SK-N-SH (cell line): Measurements from ENCODE around the gene FAM118A. TPM values are rescaled to one million over a fixed set of nuclear protein-coding genes. Genes with fewer than 3 reads are reported as not detected.

Experiments used
- CTCF ChIA-PET: fragments of 300-600, 350-600 bp; formaldehyde crosslinking; extraction: SDS; loops from one replicate; lab custom pipeline; 2021; lab: Yijun Ruan, JAX
- POLR2A ChIA-PET: fragments of 350-600 bp; sonication (Branson Sonifier 250); formaldehyde crosslinking; extraction: SDS; loops from one replicate; lab custom pipeline; 2020; ENCODE audit warnings: antibody characterized with exemption, inconsistent platforms; lab: Yijun Ruan, JAX
- DNase-seq: peaks from one replicate; pipeline ENCODE4 v3.0.0; 2012
- H2AFZ ChIP-seq: fragments of 200-600 bp; sonication (generic); 2 replicates; pipeline ENCODE4 v1.8.1; 2016; ENCODE audit warnings: antibody characterized with exemption, mild to moderate bottlenecking, low read depth
- H3F3A ChIP-seq: fragments of 200-600 bp; sonication (generic); replicated peaks from 2 replicates; pipeline ENCODE3; 2016; ENCODE audit warnings: antibody characterized with exemption, mild to moderate bottlenecking; ENCODE audit not compliant: insufficient read depth
- H3K27ac ChIP-seq, 2 experiments: fragments of 200-500 bp in 1 of 2; fragments of 200-600 bp in 1 of 2; sonication (Bioruptor generic) in 1 of 2; sonication (generic), shearing (Covaris generic) in 1 of 2; 2 replicates each; pipeline versions ENCODE4 v1.5.1 to v1.6.1; 2014 to 2016; ENCODE audit warnings: low read depth in 2 of 2, inconsistent platforms in 1 of 2, low read length in 1 of 2, mild to moderate bottlenecking in 1 of 2, mixed read lengths in 1 of 2
- H3K27me3 ChIP-seq: fragments of 200-600 bp; sonication (generic), shearing (Covaris generic); 2 replicates; pipeline ENCODE4 v1.6.1; 2016; ENCODE audit warnings: mixed run types; ENCODE audit not compliant: insufficient read depth
- H3K36me3 ChIP-seq, 2 experiments: fragments of 200-500 bp in 1 of 2; fragments of 200-600 bp in 1 of 2; sonication (Bioruptor generic) in 1 of 2; sonication (generic) in 1 of 2; replicated peaks in 1 of 2; 2 replicates each; pipeline versions ENCODE3 to v1.5.1; 2014 to 2016; ENCODE audit warnings: low read length in 1 of 2, mild to moderate bottlenecking in 1 of 2; ENCODE audit not compliant: insufficient read depth in 2 of 2, control insufficient read depth in 1 of 2
- H3K4me1 ChIP-seq, 2 experiments: fragments of 200-500 bp in 1 of 2; fragments of 200-600 bp in 1 of 2; sonication (Bioruptor generic) in 1 of 2; sonication (generic), shearing (Covaris generic) in 1 of 2; 2 replicates each; pipeline versions ENCODE4 v1.5.1 to v1.6.1; 2014 to 2016; ENCODE audit warnings: low read depth in 1 of 2, low read length in 1 of 2, mixed run types in 1 of 2; ENCODE audit not compliant: insufficient read depth in 2 of 2, control insufficient read depth in 1 of 2
- H3K4me2 ChIP-seq: fragments of 200-600 bp; sonication (generic), shearing (Covaris generic); 2 replicates; pipeline ENCODE4 v1.6.1; 2017; ENCODE audit warnings: mixed run types
- H3K4me3 ChIP-seq, 2 experiments: fragments of 200-500 bp in 1 of 2; fragments of 200-600 bp in 1 of 2; sonication (Bioruptor generic) in 1 of 2; sonication (generic), shearing (Covaris generic) in 1 of 2; 2 replicates each; pipeline versions ENCODE4 v1.5.1 to v1.8.1; 2014 to 2016; ENCODE audit warnings: low read depth in 2 of 2, inconsistent platforms in 1 of 2, low read length in 1 of 2, mild to moderate bottlenecking in 1 of 2, mixed read lengths in 1 of 2, moderate library complexity in 1 of 2
- H3K79me2 ChIP-seq: fragments of 200-600 bp; sonication (generic); 2 replicates; pipeline ENCODE4 v1.8.1; 2017; ENCODE audit warnings: mild to moderate bottlenecking; ENCODE audit not compliant: insufficient read depth
- H3K9ac ChIP-seq: fragments of 200-600 bp; sonication (generic); 2 replicates; pipeline ENCODE4 v1.6.1; 2017; ENCODE audit warnings: mixed run types
- H3K9me2 ChIP-seq: fragments of 200-600 bp; sonication (generic); 2 replicates; pipeline ENCODE4 v1.6.1; 2017; ENCODE audit warnings: mixed run types
- H3K9me3 ChIP-seq: fragments of 200-600 bp; sonication (generic); 2 replicates; pipeline ENCODE4 v1.6.1; 2017; ENCODE audit warnings: mixed run types, mild to moderate bottlenecking, moderate library complexity
- H4K20me1 ChIP-seq: fragments of 200-600 bp; sonication (generic); 2 replicates; pipeline ENCODE4 v1.6.1; 2017; ENCODE audit warnings: mild to moderate bottlenecking, mixed run types; ENCODE audit not compliant: insufficient read depth
- CHD2 ChIP-seq: fragments of 150-350 bp; IDR thresholded peaks from 2 replicates; pipeline ENCODE4 v1.6.1; 2018; ENCODE audit warnings: low read length; ENCODE audit not compliant: partially characterized antibody
- CTCF ChIP-seq: fragments of 200-600 bp; sonication (generic); IDR thresholded peaks from 2 replicates; pipeline ENCODE4 v1.6.1; 2017; ENCODE audit warnings: antibody characterized with exemption, mild to moderate bottlenecking, moderate library complexity
- EZH2phosphoT487 ChIP-seq: fragments of 200-600 bp; sonication (generic); IDR thresholded peaks from 2 replicates; pipeline ENCODE4 v1.6.1; 2017; ENCODE audit warnings: low read depth, mixed run types, mild to moderate bottlenecking, antibody characterized with exemption, moderate library complexity, borderline replicate concordance
- FOSL2 ChIP-seq: IDR thresholded peaks from 2 replicates; pipeline ENCODE4 v1.4.0; 2012; ENCODE audit warnings: low read depth, mild to moderate bottlenecking, moderate library complexity, borderline replicate concordance
- FOXJ3 ChIP-seq: sonication (generic); formaldehyde crosslinking; IDR thresholded peaks from 2 replicates; pipeline ENCODE4 v1.5.1; 2020; ENCODE audit warnings: mild to moderate bottlenecking, missing genetic modification reagents
- GABPA ChIP-seq: IDR thresholded peaks from 2 replicates; pipeline ENCODE4 v1.4.0; 2012; ENCODE audit warnings: low read depth, mild to moderate bottlenecking
- GATA2 ChIP-seq: sonication (generic); formaldehyde crosslinking; IDR thresholded peaks from 2 replicates; pipeline ENCODE4 v1.5.0; 2020; ENCODE audit warnings: mild to moderate bottlenecking, missing genetic modification reagents
- MXI1 ChIP-seq: IDR thresholded peaks from 2 replicates; pipeline ENCODE4 v1.6.1; 2012; ENCODE audit warnings: mild to moderate bottlenecking, low read depth, low read length, improper control_type of control experiment
- NRF1 ChIP-seq: IDR thresholded peaks from 2 replicates; pipeline ENCODE4 v1.6.1; 2012; ENCODE audit warnings: low read depth, mild to moderate bottlenecking, low read length
- PBX3 ChIP-seq: IDR thresholded peaks from 2 replicates; pipeline ENCODE4; 2012
- RCOR1 ChIP-seq: fragments of 150-350 bp; IDR thresholded peaks from 2 replicates; pipeline ENCODE4 v1.6.1; 2017; ENCODE audit warnings: antibody characterized with exemption, low read length
- REST ChIP-seq: IDR thresholded peaks from 2 replicates; pipeline ENCODE4 v1.6.1; 2012; ENCODE audit warnings: mild to moderate bottlenecking, low read depth, low read length, moderate library complexity
- RFX5 ChIP-seq: IDR thresholded peaks from 2 replicates; pipeline ENCODE4 v1.6.1; 2012; ENCODE audit warnings: mild to moderate bottlenecking, improper control_type of control experiment, low read length
- TAF1 ChIP-seq: IDR thresholded peaks from 2 replicates; pipeline ENCODE4 v1.6.1; 2012; ENCODE audit warnings: low read depth, mild to moderate bottlenecking, low read length, moderate library complexity, borderline replicate concordance
- TCF12 ChIP-seq: IDR thresholded peaks from 2 replicates; pipeline ENCODE4 v1.4.0; 2012
- USF2 ChIP-seq: fragments of 150-350 bp; IDR thresholded peaks from 2 replicates; pipeline ENCODE4 v1.6.1; 2017; ENCODE audit warnings: antibody characterized with exemption, low read length, low read depth, borderline replicate concordance
- WGBS: methylation state at CpG from one replicate; pipeline ENCODE4 v1.1.6; 2017; ENCODE audit warnings: low lambda C conversion rate; 5-methylcytosine and 5-hydroxymethylcytosine counted together
- polyA plus RNA-seq, 3 experiments: library from polyadenylated mRNA; depleted of rRNA; stranded (reverse); fragments of >200 nt; gene quantifications; 2 replicates each; pipeline ENCODE4 v1.2.3, GENCODE V29; 2012

The FAM118A gene
- polyA plus RNA-seq, 1 of the 3 experiments (the other 2 are of a cell fraction), result 11.3 TPM

- H3K27ac ChIP-seq, result no peak overlapping the region
- WGBS, result 96% methylated on average over 8 of the region's 12 CpGs
- H3K9ac ChIP-seq, result no peak overlapping the region
- POLR2A ChIA-PET, result no interaction called here
- TF ChIP-seq PBX3, result no peak
- no peak for TF ChIP-seq FOSL2
- no peak for TF ChIP-seq TCF12
- no peak for TF ChIP-seq NRF1
- TF ChIP-seq GATA2 (CRISPR knock-in tag), result no peak
- TF ChIP-seq, all 33 proteins: peak for 0
- Histone ChIP-seq H3K36me3 (peaks cover 6 to 17% of the 10 kb centered on the region in 2 experiments), H3K4me3 (no peak overlapping the region), H3K4me2 (no peak overlapping the region), H2AFZ (no peak overlapping the region), H3K9me3 (no peaks in the 10 kb centered on the region), H3K27me3 (no peaks in the 10 kb centered on the region), H3F3A (peaks cover 6% of the 10 kb centered on the region), H3K79me2 (peaks cover 34% of the 10 kb centered on the region), H4K20me1 (no peaks in the 10 kb centered on the region), H3K9me2 (no peaks in the 10 kb centered on the region), H3K4me1 (peaks cover 16 to 35% of the 10 kb centered on the region in 2 experiments)
- CTCF ChIA-PET, result interaction anchor here (0.7 kb wide), 1 partner anchor 79 kb away, joined by 3 read pairs; no protein-coding TSS in a partner anchor
- DNase-seq, result no peak
Observed at GRCh38 chr22:45321827-45322226, 12.1 kb downstream of the FAM118A start.

- H3K9ac ChIP-seq, result no peak overlapping the region
- ChIA-PET POLR2A (no interaction called here), CTCF (interaction anchor here (1.2 to 1.9 kb wide), 3 partner anchors 11 to 231 kb away, joined by 3 to 7 read pairs (median 3); no protein-coding TSS in a partner anchor)
- H3K9me3 ChIP-seq, result no peaks in the 10 kb centered on the region
- peaks cover 34% of the 10 kb centered on the region for H3K79me2 ChIP-seq
- no peak overlapping the region for H3K4me3 ChIP-seq
- no peaks in the 10 kb centered on the region for H3K27me3 ChIP-seq
- no peak overlapping the region for H3K4me2 ChIP-seq
- H3K9me2 ChIP-seq, result no peaks in the 10 kb centered on the region
- no peak for DNase-seq
- H2AFZ ChIP-seq, result no peak overlapping the region
- WGBS, result 96% methylated on average over 24 of the region's 24 CpGs
- no peak overlapping the region for H3K27ac ChIP-seq
- no peaks in the 10 kb centered on the region for H4K20me1 ChIP-seq
- H3F3A ChIP-seq, result peaks cover 6% of the 10 kb centered on the region
- H3K36me3 ChIP-seq, result peaks cover 6 to 17% of the 10 kb centered on the region in 2 experiments
- peaks cover 11 to 33% of the 10 kb centered on the region in 2 experiments for H3K4me1 ChIP-seq
- no peak for TF ChIP-seq RCOR1
- TF ChIP-seq TCF12, result no peak
- no peak for TF ChIP-seq TAF1
- no peak for TF ChIP-seq GABPA
- TF ChIP-seq CHD2, result no peak
- no peak for TF ChIP-seq EZH2phosphoT487
- no peak for TF ChIP-seq USF2
- TF ChIP-seq FOSL2, result no peak
- TF ChIP-seq CTCF, result no peak
- TF ChIP-seq FOXJ3, result no peak
- no peak for TF ChIP-seq MXI1
- no peak for TF ChIP-seq RFX5
- TF ChIP-seq REST, result no peak
- no peak for TF ChIP-seq PBX3
Observed at GRCh38 chr22:45322873-45323525, 13.3 kb downstream of the FAM118A start.
